Left ventricle myocardium superior (tissue), 1 donor: Measurements from ENCODE around the gene MAPRE2. TPM values are rescaled to one million over a fixed set of nuclear protein-coding genes. Genes with fewer than 3 reads are reported as not detected.

Source experiments
- ATAC-seq: fragments of 200-7000 bp; cut with Tn5 transposase; one replicate; pipeline ENCODE4 v1.9.1; 2020; ENCODE audit warnings: mild to moderate bottlenecking, moderate library complexity
- DNase-seq: peaks from one replicate; pipeline ENCODE4 v3.0.0-alpha.2; 2020
- intact Hi-C: fragments of 100-400 bp; cut with micrococcal nuclease; formaldehyde crosslinking; loops from one replicate; pipeline ENCODE4 v1.11.0; 2022
- total RNA-seq: library from RNA; stranded (reverse); fragmentation: NEBNext Ultra II Directional; extraction: Animal tissue kit (Norgen Biotek cat#: 25700); gene quantifications from one replicate; pipeline ENCODE4 v1.2.1, GENCODE V29; 2021
- donor health status: DM: no; HTN: yes; CAD: no; lungs with severe emphysema.

Gene MAPRE2
- total RNA-seq, 1 donor from 2014 or later = 111 TPM

GRCh38 chr18:35055105-35055504 lies 13.9 kb downstream of the MAPRE2 start:
- intact Hi-C loops = no loop called here

DNA sequence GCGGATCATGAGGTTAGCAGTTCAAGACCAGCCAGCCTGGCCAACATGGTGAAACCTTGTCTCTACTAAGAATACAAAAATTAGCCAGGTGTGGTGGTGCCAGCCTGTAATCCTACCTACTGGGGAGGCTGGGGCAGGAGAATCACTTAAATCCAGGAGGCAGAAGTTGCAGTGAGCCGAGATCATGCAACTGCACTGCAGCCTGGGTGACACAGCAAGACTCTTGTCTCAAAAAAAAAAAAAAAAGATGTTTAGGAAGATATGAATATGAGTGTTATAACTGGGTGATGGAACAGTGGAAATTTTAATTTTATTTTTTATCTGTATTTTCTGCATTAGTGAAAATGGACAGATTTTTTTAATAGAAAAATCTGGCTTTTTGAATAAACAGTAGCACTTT lies 14.5 kb downstream of the MAPRE2 start:
- intact Hi-C loops = no loop called here
- no peak for ATAC-seq
- DNase-seq = no peak

More at GRCh38 chr18:35055105-35055504, 13.9 kb downstream of the MAPRE2 start:
- ATAC-seq (no peak), DNase-seq (no peak)

- intact Hi-C loops = no loop called here
- DNase-seq (no peak), ATAC-seq (peak; percentile 72)
Measured at GRCh38 chr18:35059280-35059927, 18.2 kb downstream of the MAPRE2 start.

GRCh38 chr18:35060122-35060815 lies 19.1 kb downstream of the MAPRE2 start:
- intact Hi-C loops = no loop called here
- DNase-seq (no peak), ATAC-seq (peak; percentile 36)

GRCh38 chr18:35061336-35061735 lies 20.1 kb downstream of the MAPRE2 start:
- intact Hi-C loops = no loop called here
- no peak for DNase-seq
- ATAC-seq = no peak

DNA sequence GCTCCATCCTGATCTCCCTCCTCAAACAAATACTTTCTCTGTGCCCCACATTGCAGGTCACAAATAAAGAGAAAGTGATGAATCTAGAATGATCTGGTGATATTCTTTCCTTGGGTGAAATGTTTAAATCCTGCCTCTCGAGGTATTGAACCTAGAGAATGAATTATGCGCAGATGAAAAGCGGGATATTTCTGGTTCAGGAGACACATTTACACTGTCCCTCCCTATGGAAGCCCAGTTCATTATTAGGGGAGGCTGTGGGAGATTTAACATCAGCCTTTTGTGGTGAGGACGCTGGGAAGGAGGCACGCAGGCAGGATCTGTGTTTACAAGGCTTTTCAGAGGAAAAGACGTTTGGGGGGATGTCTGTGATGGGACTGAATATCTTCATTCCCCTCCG lies 20.6 kb downstream of the MAPRE2 start:
- DNase-seq (no peak), ATAC-seq (no peak)
- intact Hi-C loops = no loop called here

- intact Hi-C loops = no loop called here
- ATAC-seq = no peak
Measured at GRCh38 chr18:35062408-35062807, 21.2 kb downstream of the MAPRE2 start.

GRCh38 chr18:35063875-35064690 lies 22.9 kb downstream of the MAPRE2 start:
- DNase-seq (no peak), ATAC-seq (no peak)
- intact Hi-C loops = no loop called here

More at GRCh38 chr18:35062408-35062807, 21.2 kb downstream of the MAPRE2 start:
- no peak for DNase-seq

- ATAC-seq (no peak), DNase-seq (no peak)
- intact Hi-C loops = no loop called here
Measured at GRCh38 chr18:35067454-35067853, 26.2 kb downstream of the MAPRE2 start.

- ATAC-seq = peak; percentile 46
- intact Hi-C loops = no loop called here
- DNase-seq = no peak
Measured at GRCh38 chr18:35071819-35072247, 30.6 kb downstream of the MAPRE2 start.

GRCh38 chr18:35072616-35073015 lies 31.4 kb downstream of the MAPRE2 start:
- ATAC-seq (no peak), DNase-seq (no peak)
- intact Hi-C loops = no loop called here

DNA sequence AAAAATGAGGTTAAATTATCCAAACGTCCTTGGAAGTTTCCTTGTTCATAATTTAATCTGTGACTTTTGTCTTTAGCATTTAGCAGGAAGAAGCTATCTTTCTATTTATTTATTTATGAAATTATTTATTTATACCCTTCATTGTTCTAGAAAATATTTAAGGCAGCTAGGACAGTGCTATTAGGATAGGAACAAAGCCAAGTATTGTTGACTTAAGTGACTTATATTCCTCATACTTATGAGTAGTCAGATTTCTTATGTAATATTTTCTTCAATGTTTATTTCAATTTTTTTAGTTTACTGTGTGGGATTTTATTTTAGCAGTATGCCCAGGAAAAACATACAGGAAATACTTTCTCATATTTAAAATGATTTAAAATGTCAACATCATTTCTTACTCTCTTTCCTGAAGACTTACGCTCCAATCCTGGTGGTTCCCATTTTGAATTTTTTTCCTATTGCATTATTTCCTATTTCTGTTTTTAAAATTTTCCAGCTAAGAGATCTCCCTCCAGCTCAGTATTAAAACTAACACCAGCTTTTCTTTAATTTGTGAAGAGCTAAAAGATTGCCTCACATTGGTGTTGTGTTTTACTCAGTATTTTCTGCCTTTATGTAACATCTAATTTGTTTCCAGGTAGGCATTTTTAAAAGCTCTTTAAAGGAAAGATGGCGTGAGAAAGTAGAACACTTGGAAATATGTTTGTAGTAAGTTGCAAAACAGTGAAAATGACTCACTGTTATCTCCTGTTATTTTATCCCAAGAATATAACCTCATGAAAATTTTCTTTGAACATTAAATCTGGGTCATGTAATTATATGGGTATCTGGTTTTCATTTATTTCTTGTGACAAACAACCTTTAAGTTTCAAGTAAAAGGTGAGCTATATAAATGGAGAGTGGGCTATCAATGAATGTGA lies 32.2 kb downstream of the MAPRE2 start:
- ATAC-seq (no peak), DNase-seq (no peak)
- intact Hi-C loops = no loop called here

GRCh38 chr18:35074581-35074980 lies 33.4 kb downstream of the MAPRE2 start:
- peak; percentile 58 for ATAC-seq
- intact Hi-C loops = no loop called here
- DNase-seq = no peak

GRCh38 chr18:35075132-35075531 lies 33.9 kb downstream of the MAPRE2 start:
- peak; percentile 85 for ATAC-seq
- intact Hi-C loops = no loop called here

GRCh38 chr18:35076135-35076924 lies 35.1 kb downstream of the MAPRE2 start:
- ATAC-seq (peak; percentile 3), DNase-seq (no peak)
- intact Hi-C loops = no loop called here

More at GRCh38 chr18:35075132-35075531, 33.9 kb downstream of the MAPRE2 start:
- no peak for DNase-seq

GRCh38 chr18:35077937-35078336 lies 36.7 kb downstream of the MAPRE2 start:
- intact Hi-C loops = no loop called here

GRCh38 chr18:35080058-35080457 lies 38.8 kb downstream of the MAPRE2 start:
- no peak for ATAC-seq
- DNase-seq = no peak
- intact Hi-C loops = no loop called here

More at GRCh38 chr18:35077937-35078336, 36.7 kb downstream of the MAPRE2 start:
- ATAC-seq (no peak), DNase-seq (no peak)

GRCh38 chr18:35083174-35083712 lies 42.0 kb downstream of the MAPRE2 start:
- intact Hi-C loops = no loop called here
- ATAC-seq = peak; percentile 92
- DNase-seq = peak; percentile 30
